ENCODE measurements around the gene SLC38A8. TPM values are rescaled to one million over a fixed set of nuclear protein-coding genes. Genes with fewer than 3 reads are reported as not detected.

Gene SLC38A8
- total and polyA plus RNA-seq, 4 donors: 1.2 TPM; not detected in 3

GRCh38 chr16:84065536-84066132, 23.0 kb upstream of the SLC38A8 start:
- H3K4me1 ChIP-seq (ENCODE audit: control insufficient read depth in 5 of 5, insufficient read depth in 5 of 5, low read length in 5 of 5): no peaks in the 10 kb centered on the region
- no peak overlapping the region for H3K4me3 ChIP-seq
- no peaks in the 10 kb centered on the region for H3K9me3 ChIP-seq (ENCODE audit: control insufficient read depth in 4 of 4, insufficient read depth in 3 of 4, low read length in 3 of 4)
- H3K36me3 ChIP-seq (ENCODE audit: control insufficient read depth in 4 of 4, insufficient read depth in 4 of 4, low read length in 4 of 4): peaks cover 40 to 67% (median 44%) of the 10 kb centered on the region in 4 donors
- no peaks in the 10 kb centered on the region for H3K27me3 ChIP-seq (ENCODE audit: control insufficient read depth in 3 of 3, insufficient read depth in 3 of 3, low read length in 2 of 3)
- TF ChIP-seq CTCF (IDR thresholded peaks at IDR 0.05; ENCODE audit: control extremely low read depth, extremely low read depth): peak; percentile 27
- WGBS, 2 donors: 55 to 60% methylated on average over 12 of the region's 12 CpGs
- peak; percentile 51 to 71 (median 59) for DNase-seq
- H3K27ac ChIP-seq (ENCODE audit: low read depth in 1 of 2, low read length in 1 of 2): no peak overlapping the region
- no peak overlapping the region for H3K9ac ChIP-seq (ENCODE audit: insufficient read depth in 1 of 2, low read length in 2 of 2)
- ATAC-seq (ENCODE audit: insufficient read depth, low FRiP score): no peak

DNA sequence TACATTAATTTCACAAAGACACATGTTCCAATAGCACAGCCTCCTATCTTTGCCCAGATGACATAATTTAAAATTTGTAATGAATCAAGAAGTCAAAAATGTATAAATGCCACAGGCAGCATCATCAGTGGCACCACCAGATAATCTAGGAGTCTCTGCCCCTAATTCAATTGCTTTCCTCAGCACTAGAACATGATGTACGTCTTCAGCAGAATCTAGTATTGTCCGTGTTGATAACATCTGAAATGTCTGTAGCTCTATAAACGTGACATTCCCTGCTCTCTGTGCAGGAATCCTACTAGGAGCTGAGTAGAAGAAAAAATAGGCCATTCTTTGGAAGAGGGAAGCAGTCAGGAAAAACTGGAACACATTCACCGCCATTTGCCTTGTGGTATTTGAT, 21.4 kb upstream of the SLC38A8 start:
- DNase-seq (no peak), ATAC-seq (ENCODE audit: insufficient read depth, low FRiP score) (no peak)
- Histone ChIP-seq H3K9ac (ENCODE audit: insufficient read depth in 1 of 2, low read length in 2 of 2) (no peak overlapping the region), H3K9me3 (ENCODE audit: control insufficient read depth in 4 of 4, insufficient read depth in 3 of 4, low read length in 3 of 4) (no peaks in the 10 kb centered on the region), H3K4me1 (ENCODE audit: control insufficient read depth in 5 of 5, insufficient read depth in 5 of 5, low read length in 5 of 5) (no peaks in the 10 kb centered on the region), H3K36me3 (ENCODE audit: control insufficient read depth in 4 of 4, insufficient read depth in 4 of 4, low read length in 4 of 4) (peaks cover 31 to 65% (median 41%) of the 10 kb centered on the region in 4 donors), H3K27me3 (ENCODE audit: control insufficient read depth in 3 of 3, insufficient read depth in 3 of 3, low read length in 2 of 3) (no peaks in the 10 kb centered on the region), H3K27ac (ENCODE audit: low read depth in 1 of 2, low read length in 1 of 2) (no peak overlapping the region), H3K4me3 (no peak overlapping the region)
- no peak for TF ChIP-seq CTCF (IDR thresholded peaks at IDR 0.05; ENCODE audit: control extremely low read depth, extremely low read depth)
- 90 to 92% methylated on average over 4 of the region's 4 CpGs for WGBS, 2 donors

DNA sequence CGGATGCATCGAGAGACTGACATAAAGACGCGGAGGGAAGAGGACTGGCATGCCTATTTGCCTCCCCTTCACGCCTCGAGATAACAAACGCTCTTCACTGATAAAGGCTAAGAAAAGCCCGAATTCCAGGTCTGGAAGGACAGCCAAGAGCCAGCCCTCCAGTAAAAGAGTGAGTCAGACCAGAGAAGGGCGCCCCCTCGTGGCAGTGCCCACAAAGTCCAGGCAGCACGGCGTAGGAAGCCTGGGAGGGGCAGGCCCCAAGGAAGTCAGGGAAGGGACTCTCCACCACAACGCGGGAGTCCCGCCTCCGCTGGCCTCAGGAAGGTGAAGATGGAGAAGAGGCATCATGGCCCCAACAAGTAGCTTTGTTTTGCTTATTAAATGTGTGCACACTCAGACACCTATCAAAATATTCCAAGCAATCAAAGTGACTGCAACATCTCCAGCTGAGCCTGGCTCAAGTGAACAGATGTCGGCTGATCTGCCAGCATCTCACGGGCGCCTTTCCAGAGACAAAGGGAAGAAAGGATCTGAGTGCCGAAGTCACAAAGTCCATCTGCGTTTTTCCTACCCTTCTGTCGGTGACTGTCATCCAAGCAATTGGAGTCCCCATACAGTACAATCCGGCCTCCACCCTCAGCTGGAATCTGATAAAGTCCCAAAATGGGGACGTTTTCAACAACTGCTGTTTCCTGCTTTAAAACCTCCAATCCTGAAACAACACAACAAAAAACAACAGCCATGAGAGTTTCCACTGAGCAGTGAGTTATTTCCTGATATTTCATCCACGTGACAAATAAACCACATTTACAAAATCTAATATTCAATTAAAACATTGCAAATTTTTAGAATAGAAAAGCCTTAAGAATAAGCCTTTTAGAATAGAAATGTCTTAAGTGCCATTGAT, 20.4 kb upstream of the SLC38A8 start:
- Histone ChIP-seq H3K36me3 (ENCODE audit: control insufficient read depth in 4 of 4, insufficient read depth in 4 of 4, low read length in 4 of 4) (peaks cover 28 to 60% (median 38%) of the 10 kb centered on the region in 4 donors), H3K27me3 (ENCODE audit: control insufficient read depth in 3 of 3, insufficient read depth in 3 of 3, low read length in 2 of 3) (no peaks in the 10 kb centered on the region), H3K9ac (ENCODE audit: insufficient read depth in 1 of 2, low read length in 2 of 2) (no peak overlapping the region), H3K4me3 (no peak overlapping the region), H3K9me3 (ENCODE audit: control insufficient read depth in 4 of 4, insufficient read depth in 3 of 4, low read length in 3 of 4) (no peaks in the 10 kb centered on the region), H3K27ac (ENCODE audit: low read depth in 1 of 2, low read length in 1 of 2) (peak overlapping the region in 1 of 2 donors; percentile 6), H3K4me1 (ENCODE audit: control insufficient read depth in 5 of 5, insufficient read depth in 5 of 5, low read length in 5 of 5) (no peaks in the 10 kb centered on the region)
- ATAC-seq (ENCODE audit: insufficient read depth, low FRiP score): peak; percentile 93
- 57 to 69% methylated on average over 24 to 25 of the region's 25 CpGs for WGBS, 2 donors
- peak; percentile 75 to 84 (median 75) for DNase-seq
- peak; percentile 54 for TF ChIP-seq CTCF (IDR thresholded peaks at IDR 0.05; ENCODE audit: control extremely low read depth, extremely low read depth)

Measured in lung (tissue), 12 donors.